Stimulated activated CD4-positive, alpha-beta T cell treated with anti-CD3 and anti-CD28 coated beads, Interleukin-1b, Interleukin-23, amount 100 ng/mL, for 1 hour (primary cell): ENCODE results near the gene TM9SF4.

Experiments
- DNase-seq, 2 donors: peaks; one replicate each; pipeline ENCODE4 v3.0.0-alpha.2; 2020; ENCODE audit warnings: low read depth in 2 of 2

The TM9SF4 gene

GRCh38 chr20:32109392-32110172 lies at the start of gene TM9SF4:
TSS of gene TM9SF4 (plus strand) at chr20:32109714. CDS start at chr20:32109741, 27 bp downstream.
- peak; percentile 73 to 77 for DNase-seq

- no peak for DNase-seq
Observed at GRCh38 chr20:32062776-32063170, 46.7 kb upstream of the TM9SF4 start.

GRCh38 chr20:32063695-32064094 lies 45.8 kb upstream of the TM9SF4 start:
- no peak for DNase-seq

DNA sequence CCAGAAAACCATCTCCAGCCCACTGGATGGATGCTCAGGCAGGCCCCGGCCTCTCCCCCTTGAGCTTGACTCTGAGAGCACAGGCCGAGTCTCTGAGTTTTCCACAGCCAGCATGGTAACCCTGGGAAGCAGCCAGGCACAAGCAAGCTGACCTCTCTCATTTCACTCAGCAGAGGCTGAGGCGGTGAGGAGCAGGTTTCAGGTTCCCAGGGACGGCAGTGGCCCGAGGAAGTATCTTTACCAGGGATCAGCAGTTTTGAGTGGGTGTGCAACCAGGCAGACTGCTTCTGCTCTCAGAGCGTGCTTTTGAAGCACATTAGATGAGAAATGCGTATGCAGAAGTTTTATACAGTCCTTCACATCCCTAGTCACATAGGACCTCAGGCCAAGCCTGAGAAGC lies 44.8 kb upstream of the TM9SF4 start:
- DNase-seq = no peak

DNA sequence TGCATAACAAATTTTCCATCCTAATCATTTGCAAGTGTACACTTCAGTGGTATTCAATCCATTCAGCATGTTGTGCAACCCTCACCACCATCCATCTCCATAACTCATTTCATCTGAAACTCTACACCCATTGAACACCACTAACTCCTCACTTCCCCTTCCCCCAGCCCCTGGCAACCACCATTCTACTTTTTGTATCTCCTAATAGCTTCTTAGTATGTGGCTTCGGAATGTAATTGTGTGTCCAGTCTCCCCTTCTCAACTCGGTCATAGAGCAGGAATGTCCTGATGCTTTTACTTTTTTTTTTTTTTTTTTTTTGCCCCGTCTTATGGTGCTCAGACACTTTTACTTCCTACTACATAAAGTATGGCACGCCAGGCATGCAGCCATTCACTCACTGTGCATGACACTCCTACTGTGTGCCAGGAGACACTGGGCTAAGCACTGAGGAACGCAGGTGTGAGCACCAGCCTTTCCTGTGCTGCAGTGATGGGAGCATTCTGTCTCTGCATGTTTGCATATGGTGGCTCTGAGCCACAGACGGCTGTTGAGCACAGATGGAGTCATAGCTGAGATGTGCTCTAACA lies 42.2 kb upstream of the TM9SF4 start:
- no peak for DNase-seq

- DNase-seq = no peak
Observed at GRCh38 chr20:32068174-32068573, 41.3 kb upstream of the TM9SF4 start.

- no peak for DNase-seq
Observed at GRCh38 chr20:32069711-32070110, 39.8 kb upstream of the TM9SF4 start.

DNA sequence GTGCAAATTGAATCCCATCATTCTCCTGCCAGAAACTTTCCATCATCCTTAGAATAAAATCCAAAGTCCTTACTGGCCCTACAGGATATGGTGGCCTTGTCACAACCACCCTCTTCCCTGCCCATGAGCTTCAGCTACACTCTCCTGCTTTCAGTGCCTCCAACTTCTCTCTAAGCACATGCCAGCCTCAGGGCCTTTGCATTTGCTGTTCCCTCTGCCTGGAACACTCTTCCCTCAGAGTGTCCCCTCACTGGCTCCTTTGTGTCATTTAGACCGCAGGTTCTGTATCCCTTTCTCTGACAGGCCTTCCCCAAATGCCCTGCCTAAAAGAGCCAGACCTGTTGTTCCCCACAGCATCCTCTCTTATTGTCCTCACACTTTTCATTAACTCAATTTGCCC lies 39.2 kb upstream of the TM9SF4 start:
- no peak for DNase-seq

- DNase-seq = no peak
Observed at GRCh38 chr20:32070690-32071213, 38.8 kb upstream of the TM9SF4 start.

- no peak for DNase-seq
Observed at GRCh38 chr20:32071395-32072167, 37.9 kb upstream of the TM9SF4 start.

- DNase-seq = no peak
Observed at GRCh38 chr20:32072168-32072750, 37.3 kb upstream of the TM9SF4 start.

DNA sequence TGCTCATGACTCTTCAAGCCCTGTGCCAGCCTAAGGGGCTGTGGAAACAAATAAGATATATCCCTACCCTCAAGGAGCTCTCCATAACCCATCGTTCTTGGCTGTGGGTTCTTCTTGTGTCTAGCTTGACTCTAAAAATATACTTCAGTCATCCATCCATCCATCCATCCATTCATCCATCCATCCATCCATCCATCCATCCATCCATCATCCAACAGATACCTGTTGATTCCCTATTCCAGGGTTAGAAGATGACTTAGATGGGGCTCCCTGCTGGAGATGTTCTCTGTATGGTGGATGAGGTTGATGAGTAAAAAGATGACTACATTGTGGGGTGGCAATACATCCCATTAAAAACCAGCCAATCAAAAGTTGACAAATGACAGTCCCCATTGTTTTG lies 34.0 kb upstream of the TM9SF4 start:
- no peak for DNase-seq

GRCh38 chr20:32077190-32077589 lies 32.3 kb upstream of the TM9SF4 start:
- DNase-seq = no peak

- DNase-seq = no peak
Observed at GRCh38 chr20:32078322-32078721, 31.2 kb upstream of the TM9SF4 start.

- DNase-seq = no peak
Observed at GRCh38 chr20:32078791-32079190, 30.7 kb upstream of the TM9SF4 start.

DNA sequence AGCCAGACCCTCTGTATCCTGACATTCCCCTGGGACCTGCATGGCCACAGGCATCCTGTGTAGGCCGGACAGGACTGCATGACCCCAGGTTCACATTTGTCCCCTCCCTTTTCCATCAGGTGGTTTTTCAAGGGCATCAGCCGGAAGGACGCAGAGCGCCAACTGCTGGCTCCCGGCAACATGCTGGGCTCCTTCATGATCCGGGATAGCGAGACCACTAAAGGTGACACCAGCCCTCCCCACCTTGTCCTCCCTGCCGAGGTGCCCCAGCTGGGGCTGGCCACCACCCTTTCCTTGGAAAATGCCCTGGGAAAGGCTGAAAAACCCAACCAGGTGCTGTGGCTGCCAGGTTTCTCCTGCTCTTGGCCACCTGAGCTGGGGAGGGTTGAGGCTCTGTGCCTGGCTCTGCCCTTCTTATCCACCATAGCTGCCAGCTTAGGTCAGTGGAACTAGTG lies 29.8 kb upstream of the TM9SF4 start:
- DNase-seq = no peak

DNA sequence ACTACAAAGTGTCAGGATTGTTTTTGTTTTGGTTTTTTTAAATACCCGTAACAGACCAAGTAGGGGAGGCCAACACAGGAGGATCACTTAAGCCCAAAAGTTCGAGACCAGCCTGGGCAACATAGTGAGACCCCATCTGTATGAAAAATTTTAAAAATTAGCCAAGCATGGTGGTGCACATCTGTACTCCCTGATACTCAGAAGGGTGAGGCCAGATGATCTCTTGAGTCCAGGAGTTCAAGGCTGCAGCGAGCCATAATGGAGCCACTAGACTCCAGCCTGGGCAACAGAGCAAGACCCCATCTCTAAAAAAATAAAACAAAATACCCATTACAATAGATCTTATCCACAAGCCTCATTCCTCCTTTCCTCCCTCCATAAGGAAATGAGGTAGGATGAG lies 28.7 kb upstream of the TM9SF4 start:
- no peak for DNase-seq

- no peak for DNase-seq
Observed at GRCh38 chr20:32083469-32083868, 26.0 kb upstream of the TM9SF4 start.

DNA sequence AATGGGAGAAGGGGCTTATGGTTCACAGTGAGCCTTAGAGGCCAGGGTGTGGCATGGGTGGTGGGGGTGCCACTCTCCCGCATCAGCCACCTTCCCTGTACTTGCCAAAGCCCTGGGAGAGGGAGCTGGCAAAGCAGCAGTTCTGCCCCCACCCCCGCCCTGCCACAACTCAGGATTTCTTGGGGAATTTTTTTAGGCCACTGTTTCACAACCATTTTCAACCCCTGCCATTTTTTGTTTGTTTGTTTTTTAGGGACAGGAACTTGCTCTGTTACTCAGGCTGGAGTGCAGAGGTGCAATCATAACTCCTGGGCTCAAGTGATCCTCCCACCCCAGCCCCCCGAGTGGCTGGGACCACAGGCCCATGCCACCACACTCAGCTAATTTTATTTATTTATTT lies 22.4 kb upstream of the TM9SF4 start:
- DNase-seq = no peak

DNA sequence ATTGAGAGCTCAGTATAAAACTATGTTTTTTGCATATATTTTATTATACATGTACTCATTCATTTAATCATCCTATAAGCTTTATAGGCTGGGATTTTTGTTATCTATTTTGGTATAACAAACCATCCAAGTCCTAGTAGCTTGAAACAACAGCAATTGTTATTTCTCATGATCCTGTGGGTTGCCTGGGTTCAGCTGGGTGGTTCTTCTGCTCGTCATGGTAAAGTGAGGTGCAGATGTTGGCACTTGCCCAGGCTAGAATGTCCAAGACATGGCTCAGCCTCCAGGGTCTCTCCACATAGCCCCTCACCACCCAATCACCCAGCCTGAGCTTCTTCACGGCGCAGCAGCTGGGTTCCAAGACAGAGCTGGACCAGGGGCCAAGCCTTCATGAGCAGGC lies 20.8 kb upstream of the TM9SF4 start:
- no peak for DNase-seq

DNA sequence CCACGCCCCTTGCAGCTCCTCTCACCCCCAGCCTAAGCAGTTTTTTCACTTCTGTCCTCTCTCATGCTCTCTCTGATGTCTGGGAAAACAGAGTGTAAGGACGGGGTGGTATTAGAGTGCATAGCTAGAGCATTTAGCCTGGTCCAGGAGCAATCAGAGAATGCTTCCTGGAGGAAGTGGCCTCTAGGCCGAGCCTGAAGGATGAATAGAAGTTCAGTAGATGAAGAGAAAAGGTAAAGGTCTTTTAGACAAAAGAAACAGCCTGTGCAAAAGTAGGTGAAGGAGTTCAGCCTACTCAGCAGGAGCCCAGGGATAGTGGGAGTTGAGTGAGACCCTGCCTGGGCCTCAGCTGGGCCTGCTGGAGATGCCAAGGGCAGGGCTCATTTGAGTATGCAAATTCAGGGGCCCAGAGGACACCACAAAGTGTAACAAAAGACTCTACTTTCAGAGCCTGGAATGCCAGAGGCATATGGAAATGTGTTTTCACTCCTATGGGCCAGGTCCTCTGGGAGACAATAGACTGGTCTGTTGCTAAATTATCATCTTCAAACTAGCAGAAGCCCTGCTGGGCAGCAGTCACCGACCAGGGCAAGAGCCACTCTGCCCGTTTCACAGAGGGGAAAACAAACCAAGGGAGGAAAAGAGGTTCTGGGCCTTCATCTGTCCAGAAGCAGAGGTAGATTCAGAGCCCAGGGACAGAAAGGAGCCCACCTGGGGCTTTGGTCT lies 19.7 kb upstream of the TM9SF4 start:
- DNase-seq = no peak
